Right cardiac atrium (tissue), 5 donors: ENCODE measurements around the gene CASZ1. TPM values are rescaled to one million over a fixed set of nuclear protein-coding genes. Genes with fewer than 3 reads are reported as not detected.

ENCODE experiments used
- ATAC-seq, 2 donors: fragments of 200-7000 bp; cut with Tn5 transposase; one replicate each; pipeline versions ENCODE4 v1.8.0 to v1.9.1; 2020; ENCODE audit warnings: moderate library complexity in 2 of 2, mild to moderate bottlenecking in 1 of 2
- DNase-seq, 3 donors: peaks; one replicate each; pipeline ENCODE4 v3.0.0-alpha.2; 2020
- H3K27ac ChIP-seq: one replicate; pipeline ENCODE4 v1.5.1; 2013; ENCODE audit warnings: mild to moderate bottlenecking, low read length, control low read depth, moderate library complexity
- H3K27me3 ChIP-seq: one replicate; pipeline ENCODE4 v1.6.1; 2013; ENCODE audit not compliant: control insufficient read depth, insufficient read depth
- H3K4me1 ChIP-seq: one replicate; pipeline ENCODE4 v1.6.1; 2013; ENCODE audit warnings: low read length; ENCODE audit not compliant: control insufficient read depth, insufficient read depth
- H3K4me3 ChIP-seq: one replicate; pipeline ENCODE4 v1.5.1; 2013; ENCODE audit warnings: low read length, control low read depth
- H3K9me3 ChIP-seq: one replicate; pipeline ENCODE4 v1.6.1; 2013; ENCODE audit warnings: low read length; ENCODE audit not compliant: control insufficient read depth
- WGBS: extraction: QIAGEN DNeasy Blood & Tissue Kit; methylation state at CpG from one replicate; pipeline ENCODE4 v1.1.7; 2013; 5-methylcytosine and 5-hydroxymethylcytosine counted together
- intact Hi-C, 4 donors: fragments of 100-400 bp; cut with DNase I; formaldehyde crosslinking; loops; one replicate each; pipeline versions ENCODE4 v1.11.0 to v1.14.0; 2022 to 2023
- polyA plus RNA-seq: library from polyadenylated mRNA; stranded (reverse); fragments of 200-250 nt; gene quantifications from one replicate; pipeline ENCODE4 v1.2.3, GENCODE V29; 2013
- total RNA-seq, 4 donors: library from RNA; stranded (reverse); fragmentation: NEBNext Ultra II Directional; extraction: Animal tissue kit (Norgen Biotek cat#: 25700); gene quantifications; one replicate each; pipeline ENCODE4 v1.2.1, GENCODE V29; 2021
- donor health status: healthy with polysubstance abuse.
- donor health status: DM: no; HTN: yes; CAD: no.
- donor health status: DM: no; HTN: no; CAD: no.
- donor health status: DM: no; HTN: yes; CAD: no; lungs with severe emphysema.
- donor health status: DM: yes; HTN: yes; CAD: no.

Gene CASZ1
- total and polyA plus RNA-seq, 5 donors: 24.2 to 98.9 (median 54.5) TPM

DNA sequence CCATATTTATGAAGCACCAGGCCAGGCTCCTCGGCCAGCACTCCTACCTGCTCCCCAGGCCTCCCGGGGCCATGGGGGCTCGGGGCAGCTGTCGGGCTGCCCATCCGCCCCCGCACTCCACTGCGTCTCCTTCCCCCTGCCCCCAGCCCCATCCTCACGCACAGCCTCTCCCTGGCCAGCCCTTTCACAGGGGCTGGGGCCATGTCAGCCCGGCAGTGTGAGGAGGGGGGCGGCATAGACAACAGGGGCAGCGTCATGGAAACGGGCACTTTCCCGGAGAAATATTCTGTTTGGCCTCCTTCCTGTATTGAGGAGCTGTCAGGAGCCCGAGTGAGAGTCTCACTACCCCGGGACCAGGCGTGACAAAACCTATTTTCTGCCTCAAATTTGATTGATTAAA, 87.3 kb downstream of the CASZ1 start:
- Histone ChIP-seq H3K9me3 (no peaks in the 10 kb centered on the region), H3K27me3 (no peaks in the 10 kb centered on the region), H3K27ac (no peak overlapping the region), H3K4me3 (no peak overlapping the region), H3K4me1 (peaks cover 8% of the 10 kb centered on the region)
- 42% methylated on average over 16 of the region's 16 CpGs for WGBS
- intact Hi-C loops: no loop called here
- ATAC-seq (no peak), DNase-seq (peak in 1 of 3 donors; percentile 22)

- no peak overlapping the region for H3K4me3 ChIP-seq
- H3K4me1 ChIP-seq: peaks cover 8% of the 10 kb centered on the region
- no peaks in the 10 kb centered on the region for H3K9me3 ChIP-seq
- no peaks in the 10 kb centered on the region for H3K27me3 ChIP-seq
- WGBS: 41% methylated on average over 11 of the region's 11 CpGs
- ATAC-seq: no peak
- DNase-seq: peak in 2 of 3 donors; percentile 28 to 56
- H3K27ac ChIP-seq: no peak overlapping the region
- intact Hi-C loops: no loop called here
Observed at GRCh38 chr1:10708757-10709156, 87.7 kb downstream of the CASZ1 start.

DNA sequence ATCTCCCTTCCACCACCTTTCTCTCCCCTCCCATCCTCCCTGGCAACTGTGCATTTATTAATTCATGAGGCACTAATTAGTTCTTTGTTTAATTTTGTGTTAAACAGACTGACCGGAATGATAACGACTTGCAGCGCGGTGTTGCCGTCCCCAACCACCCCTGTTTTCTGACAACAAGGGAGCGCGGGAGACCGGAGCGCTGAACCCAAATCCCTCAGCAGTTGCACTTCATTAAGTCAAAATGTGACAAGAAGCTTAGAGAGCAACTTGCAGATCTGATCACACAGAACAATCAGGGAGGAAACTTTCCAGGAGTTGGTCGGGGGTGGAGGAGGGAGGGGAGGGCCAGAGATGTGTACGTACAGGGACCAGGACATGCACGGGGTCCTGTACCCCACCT, 89.2 kb downstream of the CASZ1 start:
- no peak overlapping the region for H3K4me3 ChIP-seq
- no peak overlapping the region for H3K27ac ChIP-seq
- WGBS: 86% methylated on average over 12 of the region's 12 CpGs
- intact Hi-C loops: no loop called here
- ATAC-seq (no peak), DNase-seq (peak in 1 of 3 donors; percentile 19)
- no peaks in the 10 kb centered on the region for H3K27me3 ChIP-seq
- H3K9me3 ChIP-seq: no peaks in the 10 kb centered on the region
- peaks cover 6% of the 10 kb centered on the region for H3K4me1 ChIP-seq

GRCh38 chr1:10706376-10706913, 90.0 kb downstream of the CASZ1 start:
- intact Hi-C loops: no loop called here
- Histone ChIP-seq H3K27me3 (no peaks in the 10 kb centered on the region), H3K9me3 (no peaks in the 10 kb centered on the region), H3K27ac (peak overlapping the region; percentile 38), H3K4me3 (no peak overlapping the region), H3K4me1 (peaks cover 6% of the 10 kb centered on the region)
- ATAC-seq (peak; percentile 47 to 55), DNase-seq (no peak)
- WGBS: 66% methylated on average over 16 of the region's 16 CpGs

DNA sequence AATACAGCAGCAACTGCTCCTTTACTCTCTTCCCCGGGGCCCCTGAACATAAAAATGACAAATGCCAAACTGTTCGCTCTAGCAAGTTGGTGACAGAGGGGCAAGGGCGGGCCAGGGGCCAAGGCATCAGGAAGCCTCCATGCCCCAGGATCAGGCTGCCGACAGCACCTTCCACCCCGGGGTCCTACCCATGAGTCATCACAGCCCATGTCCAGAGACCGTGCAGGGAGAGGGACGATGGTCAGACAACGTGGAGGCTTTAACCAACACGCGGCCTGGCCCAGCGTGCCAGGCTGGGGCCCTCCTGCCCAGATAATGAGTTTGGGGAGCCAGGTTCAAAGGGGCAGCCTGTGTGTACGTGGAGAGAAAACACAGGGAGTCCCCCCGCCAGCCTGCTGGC, 90.5 kb downstream of the CASZ1 start:
- peaks cover 6% of the 10 kb centered on the region for H3K4me1 ChIP-seq
- peak in 1 of 2 donors; percentile 17 for ATAC-seq
- 79% methylated on average over 13 of the region's 13 CpGs for WGBS

GRCh38 chr1:10704368-10704882, 92.0 kb downstream of the CASZ1 start:
- Histone ChIP-seq H3K4me3 (no peak overlapping the region), H3K27ac (no peak overlapping the region)
- no peak for ATAC-seq

More for the DNA sequence above, 90.5 kb downstream of the CASZ1 start:
- H3K27me3 ChIP-seq: no peaks in the 10 kb centered on the region
- H3K9me3 ChIP-seq: no peaks in the 10 kb centered on the region
- intact Hi-C loops: no loop called here
- no peak overlapping the region for H3K27ac ChIP-seq
- H3K4me3 ChIP-seq: no peak overlapping the region
- no peak for DNase-seq

GRCh38 chr1:10703702-10704101, 92.7 kb downstream of the CASZ1 start:
- DNase-seq (no peak), ATAC-seq (no peak)
- intact Hi-C loops: no loop called here
- no peak overlapping the region for H3K27ac ChIP-seq
- H3K4me3 ChIP-seq: no peak overlapping the region
- no peaks in the 10 kb centered on the region for H3K27me3 ChIP-seq
- 95% methylated on average over 8 of the region's 8 CpGs for WGBS
- no peaks in the 10 kb centered on the region for H3K4me1 ChIP-seq
- no peaks in the 10 kb centered on the region for H3K9me3 ChIP-seq

More at GRCh38 chr1:10704368-10704882, 92.0 kb downstream of the CASZ1 start:
- WGBS: 56% methylated on average over 44 of the region's 44 CpGs
- no peaks in the 10 kb centered on the region for H3K4me1 ChIP-seq
- H3K9me3 ChIP-seq: no peaks in the 10 kb centered on the region
- no peak for DNase-seq
- no peaks in the 10 kb centered on the region for H3K27me3 ChIP-seq
- intact Hi-C loops: no loop called here

DNA sequence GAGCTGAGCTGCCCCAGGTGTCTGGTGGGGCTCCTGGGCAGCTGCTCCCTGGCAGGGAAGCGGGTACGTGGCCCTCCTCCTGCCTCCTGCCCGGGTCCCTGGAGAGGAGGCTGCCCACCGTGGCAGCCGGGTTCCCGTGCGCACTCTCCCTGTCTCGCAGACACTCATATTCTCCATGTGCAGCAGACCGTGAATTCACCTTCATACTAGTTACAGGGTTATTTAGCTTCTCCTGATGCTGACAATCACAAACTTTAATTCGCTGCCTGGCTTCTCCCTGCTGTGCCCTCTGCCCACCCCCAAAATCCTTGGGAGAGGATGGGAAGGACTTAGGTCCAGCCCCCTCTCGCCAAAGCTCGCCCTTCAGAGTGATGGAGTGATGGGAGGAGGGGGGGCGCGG, 95.3 kb downstream of the CASZ1 start:
- Histone ChIP-seq H3K27ac (no peak overlapping the region), H3K27me3 (no peaks in the 10 kb centered on the region), H3K4me3 (no peak overlapping the region), H3K9me3 (no peaks in the 10 kb centered on the region), H3K4me1 (peaks cover 2% of the 10 kb centered on the region)
- 80% methylated on average over 14 of the region's 14 CpGs for WGBS
- no peak for ATAC-seq
- intact Hi-C loops: no loop called here
- no peak for DNase-seq

DNA sequence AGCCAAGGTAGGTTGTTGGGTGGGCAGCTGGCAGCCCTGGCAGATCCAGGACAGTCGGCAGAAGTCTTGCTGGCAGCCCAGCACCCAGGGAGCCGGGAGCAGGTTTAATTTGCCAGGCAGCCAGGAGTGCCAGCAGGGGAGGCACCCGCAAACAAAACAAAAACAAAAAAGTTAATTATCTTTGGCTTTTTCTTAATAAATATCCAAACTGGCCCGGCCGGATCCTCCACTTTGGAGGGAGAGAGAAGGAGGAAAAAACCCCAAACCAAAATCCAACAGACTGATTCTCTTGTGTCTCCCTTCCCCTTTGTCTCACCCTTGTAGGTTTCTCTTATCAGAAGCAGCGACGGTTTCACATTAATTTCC, 97.0 kb downstream of the CASZ1 start:
- Histone ChIP-seq H3K4me3 (no peak overlapping the region), H3K27me3 (no peaks in the 10 kb centered on the region), H3K9me3 (no peaks in the 10 kb centered on the region), H3K27ac (no peak overlapping the region), H3K4me1 (peaks cover 3% of the 10 kb centered on the region)
- intact Hi-C loops: no loop called here
- ATAC-seq (no peak), DNase-seq (no peak)
- 69% methylated on average over 7 of the region's 7 CpGs for WGBS

GRCh38 chr1:10698726-10699469, 97.5 kb downstream of the CASZ1 start:
- Histone ChIP-seq H3K9me3 (no peaks in the 10 kb centered on the region), H3K4me1 (peaks cover 3% of the 10 kb centered on the region), H3K4me3 (no peak overlapping the region), H3K27ac (no peak overlapping the region), H3K27me3 (no peaks in the 10 kb centered on the region)
- 65% methylated on average over 14 of the region's 14 CpGs for WGBS
- intact Hi-C loops: no loop called here
- ATAC-seq: no peak
- no peak for DNase-seq

- WGBS: 92% methylated on average over 25 of the region's 25 CpGs
- intact Hi-C loops: no loop called here
- Histone ChIP-seq H3K27me3 (no peaks in the 10 kb centered on the region), H3K4me1 (peaks cover 3% of the 10 kb centered on the region), H3K9me3 (no peaks in the 10 kb centered on the region), H3K4me3 (no peak overlapping the region), H3K27ac (no peak overlapping the region)
- DNase-seq: no peak
- ATAC-seq: no peak
Observed at GRCh38 chr1:10697621-10698160, 98.8 kb downstream of the CASZ1 start.
